Mammary epithelial cell (primary cell): Measurements from ENCODE around the gene LHX4.

Experiments used
- EZH2 ChIP-seq: IDR thresholded peaks from 2 replicates; pipeline ENCODE4 v1.6.1; 2012; ENCODE audit warnings: low read length, inconsistent platforms, borderline replicate concordance
- TF ChIP-seq, protein P1 (sequence below), 2 donors: IDR thresholded peaks in 1 of 2; conservative IDR thresholded peaks in 1 of 2; 2 replicates each; pipeline ENCODE4 v1.5.1; 2011 to 2012; ENCODE audit warnings: inconsistent platforms in 2 of 2, low read length in 2 of 2, mild to moderate bottlenecking in 2 of 2, control low read depth in 1 of 2, low read depth in 1 of 2; ENCODE audit not compliant: insufficient read depth in 1 of 2; ENCODE audit errors: extremely low read depth in 1 of 2

- TF ChIP-seq, protein P1, sequence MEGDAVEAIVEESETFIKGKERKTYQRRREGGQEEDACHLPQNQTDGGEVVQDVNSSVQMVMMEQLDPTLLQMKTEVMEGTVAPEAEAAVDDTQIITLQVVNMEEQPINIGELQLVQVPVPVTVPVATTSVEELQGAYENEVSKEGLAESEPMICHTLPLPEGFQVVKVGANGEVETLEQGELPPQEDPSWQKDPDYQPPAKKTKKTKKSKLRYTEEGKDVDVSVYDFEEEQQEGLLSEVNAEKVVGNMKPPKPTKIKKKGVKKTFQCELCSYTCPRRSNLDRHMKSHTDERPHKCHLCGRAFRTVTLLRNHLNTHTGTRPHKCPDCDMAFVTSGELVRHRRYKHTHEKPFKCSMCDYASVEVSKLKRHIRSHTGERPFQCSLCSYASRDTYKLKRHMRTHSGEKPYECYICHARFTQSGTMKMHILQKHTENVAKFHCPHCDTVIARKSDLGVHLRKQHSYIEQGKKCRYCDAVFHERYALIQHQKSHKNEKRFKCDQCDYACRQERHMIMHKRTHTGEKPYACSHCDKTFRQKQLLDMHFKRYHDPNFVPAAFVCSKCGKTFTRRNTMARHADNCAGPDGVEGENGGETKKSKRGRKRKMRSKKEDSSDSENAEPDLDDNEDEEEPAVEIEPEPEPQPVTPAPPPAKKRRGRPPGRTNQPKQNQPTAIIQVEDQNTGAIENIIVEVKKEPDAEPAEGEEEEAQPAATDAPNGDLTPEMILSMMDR (conservative IDR thresholded peaks at IDR 0.05 in 1 of 2, IDR thresholded peaks at IDR 0.05 in 1 of 2; ENCODE audit: extremely low read depth in 1 of 2, insufficient read depth in 1 of 2, low read depth in 1 of 2, low read length in 2 of 2): no peak
- TF ChIP-seq EZH2: no peak
Measured at GRCh38 chr1:180282401-180283044, 52.5 kb downstream of the LHX4 start.
